GM12878 (cell line): Measurements from ENCODE around the gene TRIM69. TPM values are rescaled to one million over a fixed set of nuclear protein-coding genes. Genes with fewer than 3 reads are reported as not detected.

Experiments
- CHD1 ChIP-seq: IDR thresholded peaks from 2 replicates; pipeline ENCODE4 v1.6.1; 2012; ENCODE audit warnings: low read depth, low read length, improper control_type of control experiment
- CHD2 ChIP-seq: IDR thresholded peaks from 2 replicates; pipeline ENCODE4 v1.6.1; 2011; ENCODE audit warnings: low read depth, low read length, improper control_type of control experiment, borderline replicate concordance
- MYC ChIP-seq: IDR thresholded peaks from 2 replicates; pipeline ENCODE4 v1.6.1; 2011; ENCODE audit warnings: mild to moderate bottlenecking, low read length, moderate library complexity, inconsistent platforms; ENCODE audit not compliant: insufficient read depth, insufficient replicate concordance, insufficient read length, severe bottlenecking
- RAD21 ChIP-seq: IDR thresholded peaks from 2 replicates; pipeline ENCODE4 v1.6.1; 2011; ENCODE audit warnings: mild to moderate bottlenecking, low read depth, low read length, moderate library complexity; ENCODE audit not compliant: insufficient read depth
- SMC3 ChIP-seq: IDR thresholded peaks from 2 replicates; pipeline ENCODE4 v1.6.1; 2011; ENCODE audit warnings: low read length, improper control_type of control experiment, borderline replicate concordance
- SRF ChIP-seq, 2 experiments: IDR thresholded peaks; 2 replicates each; pipeline ENCODE4 v1.6.1; 2011; ENCODE audit warnings: low read depth in 2 of 2, low read length in 2 of 2, mild to moderate bottlenecking in 1 of 2, moderate library complexity in 1 of 2
- TBL1XR1 ChIP-seq: IDR thresholded peaks from 2 replicates; pipeline ENCODE4 v1.6.1; 2012; ENCODE audit warnings: low read depth, low read length, improper control_type of control experiment
- polyA plus RNA-seq, 11 experiments: library from polyadenylated mRNA; depleted of rRNA in 4 of 11; unstranded in 6 of 11; stranded (reverse) in 5 of 11; fragments of >200 nt; fragmentation: Nextera tagmentation in 4 of 11; fragmentation: Illumina TruSeq in 1 of 11; extraction: Ambion mirVana in 4 of 11; extraction: Trizol in 1 of 11; gene quantifications; 1 replicate in 1 of 11; 2 replicates in 10 of 11; pipeline versions ENCODE4 v1.2.1 to v1.2.3, GENCODE V29; 2011 to 2016; ENCODE audit warnings: inconsistent platforms in 2 of 11, missing spikeins in 2 of 11, low read depth in 1 of 11
- total RNA-seq, 4 experiments: library from RNA; depleted of rRNA in 3 of 4; stranded (reverse); fragments of >200 nt in 3 of 4; fragmentation: Illumina TruSeq in 1 of 4; extraction: Trizol in 1 of 4; gene quantifications; 2 replicates each; pipeline versions ENCODE4 v1.2.1 to v1.2.3, GENCODE V29; 2013 to 2021
- TF ChIP-seq, protein P1 (sequence below): fragments of 450-650 bp; IDR thresholded peaks from 2 replicates; pipeline ENCODE4 v1.6.1; 2017; ENCODE audit warnings: mild to moderate bottlenecking, low read depth, inconsistent platforms; ENCODE audit not compliant: poor library complexity, severe bottlenecking
- TF ChIP-seq, protein P2 (sequence below): fragments of 450-650 bp; IDR thresholded peaks from 2 replicates; pipeline ENCODE4 v1.6.1; 2016; ENCODE audit warnings: mild to moderate bottlenecking

Gene TRIM69
- total and polyA plus RNA-seq, 10 of the 15 experiments (the other 5 are each of a cell fraction or from before 2014, with no cell fraction given): 11.2 to 52.7 (median 37.8) TPM

DNA sequence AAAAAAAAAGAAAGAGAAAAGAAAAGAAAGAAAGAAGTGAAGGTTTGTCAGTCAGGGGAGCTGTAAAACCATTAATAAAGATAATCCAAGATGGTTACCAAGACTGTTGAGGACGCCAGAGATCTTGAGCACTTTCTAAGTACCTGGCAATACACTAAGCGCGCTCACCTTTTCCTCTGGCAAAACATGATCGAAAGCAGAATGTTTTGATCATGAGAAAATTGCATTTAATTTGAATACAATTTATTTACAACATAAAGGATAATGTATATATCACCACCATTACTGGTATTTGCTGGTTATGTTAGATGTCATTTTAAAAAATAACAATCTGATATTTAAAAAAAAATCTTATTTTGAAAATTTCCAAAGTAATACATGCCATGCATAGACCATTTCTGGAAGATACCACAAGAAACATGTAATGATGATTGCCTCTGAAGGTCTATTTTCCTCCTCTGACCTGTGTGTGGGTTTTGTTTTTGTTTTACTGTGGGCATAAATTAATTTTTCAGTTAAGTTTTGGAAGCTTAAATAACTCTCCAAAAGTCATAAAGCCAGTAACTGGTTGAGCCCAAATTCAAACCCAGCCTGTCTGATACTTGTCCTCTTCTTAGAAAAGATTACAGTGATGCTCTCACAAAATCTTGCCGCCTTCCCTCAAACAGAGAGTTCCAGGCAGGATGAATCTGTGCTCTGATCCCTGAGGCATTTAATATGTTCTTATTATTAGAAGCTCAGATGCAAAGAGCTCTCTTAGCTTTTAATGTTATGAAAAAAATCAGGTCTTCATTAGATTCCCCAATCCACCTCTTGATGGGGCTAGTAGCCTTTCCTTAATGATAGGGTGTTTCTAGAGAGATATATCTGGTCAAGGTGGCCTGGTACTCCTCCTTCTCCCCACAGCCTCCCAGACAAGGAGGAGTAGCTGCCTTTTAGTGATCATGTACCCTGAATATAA is 23.0 kb upstream of the TRIM69 start (continued):
- TF ChIP-seq RAD21 (peak; percentile 40; the same call in 1 of the 2 replicates), TBL1XR1 (no peak), SMC3 (0 out of 2 replicates have a peak, but pooled peaks have one; percentile 2), MYC (no peak), CHD1 (peak; percentile 33; the same call in 1 of the 2 replicates), SRF (IDR thresholded peaks at IDR 0.05; ENCODE audit: low read depth in 2 of 2, low read length in 2 of 2) (no peak), CHD2 (no peak)
- TF ChIP-seq, protein P1, sequence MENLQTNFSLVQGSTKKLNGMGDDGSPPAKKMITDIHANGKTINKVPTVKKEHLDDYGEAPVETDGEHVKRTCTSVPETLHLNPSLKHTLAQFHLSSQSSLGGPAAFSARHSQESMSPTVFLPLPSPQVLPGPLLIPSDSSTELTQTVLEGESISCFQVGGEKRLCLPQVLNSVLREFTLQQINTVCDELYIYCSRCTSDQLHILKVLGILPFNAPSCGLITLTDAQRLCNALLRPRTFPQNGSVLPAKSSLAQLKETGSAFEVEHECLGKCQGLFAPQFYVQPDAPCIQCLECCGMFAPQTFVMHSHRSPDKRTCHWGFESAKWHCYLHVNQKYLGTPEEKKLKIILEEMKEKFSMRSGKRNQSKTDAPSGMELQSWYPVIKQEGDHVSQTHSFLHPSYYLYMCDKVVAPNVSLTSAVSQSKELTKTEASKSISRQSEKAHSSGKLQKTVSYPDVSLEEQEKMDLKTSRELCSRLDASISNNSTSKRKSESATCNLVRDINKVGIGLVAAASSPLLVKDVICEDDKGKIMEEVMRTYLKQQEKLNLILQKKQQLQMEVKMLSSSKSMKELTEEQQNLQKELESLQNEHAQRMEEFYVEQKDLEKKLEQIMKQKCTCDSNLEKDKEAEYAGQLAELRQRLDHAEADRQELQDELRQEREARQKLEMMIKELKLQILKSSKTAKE: peak; percentile 2
- TF ChIP-seq, protein P2, sequence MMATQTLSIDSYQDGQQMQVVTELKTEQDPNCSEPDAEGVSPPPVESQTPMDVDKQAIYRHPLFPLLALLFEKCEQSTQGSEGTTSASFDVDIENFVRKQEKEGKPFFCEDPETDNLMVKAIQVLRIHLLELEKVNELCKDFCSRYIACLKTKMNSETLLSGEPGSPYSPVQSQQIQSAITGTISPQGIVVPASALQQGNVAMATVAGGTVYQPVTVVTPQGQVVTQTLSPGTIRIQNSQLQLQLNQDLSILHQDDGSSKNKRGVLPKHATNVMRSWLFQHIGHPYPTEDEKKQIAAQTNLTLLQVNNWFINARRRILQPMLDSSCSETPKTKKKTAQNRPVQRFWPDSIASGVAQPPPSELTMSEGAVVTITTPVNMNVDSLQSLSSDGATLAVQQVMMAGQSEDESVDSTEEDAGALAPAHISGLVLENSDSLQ: peak; percentile 87; the same call in 1 of the 2 replicates
